ENCODE data around the gene CIAO3. TPM values are rescaled to one million over a fixed set of nuclear protein-coding genes. Genes with fewer than 3 reads are reported as not detected.
A peak's percentile ranks its signal among the peaks of the same experiment; 100 is the strongest.

CIAO3 gene
- 10 to 100 TPM; 15.8 to 31.2 (median 22.2) TPM for polyA plus RNA-seq (ENCODE audit: insufficient read length in 4 of 4)

DNA sequence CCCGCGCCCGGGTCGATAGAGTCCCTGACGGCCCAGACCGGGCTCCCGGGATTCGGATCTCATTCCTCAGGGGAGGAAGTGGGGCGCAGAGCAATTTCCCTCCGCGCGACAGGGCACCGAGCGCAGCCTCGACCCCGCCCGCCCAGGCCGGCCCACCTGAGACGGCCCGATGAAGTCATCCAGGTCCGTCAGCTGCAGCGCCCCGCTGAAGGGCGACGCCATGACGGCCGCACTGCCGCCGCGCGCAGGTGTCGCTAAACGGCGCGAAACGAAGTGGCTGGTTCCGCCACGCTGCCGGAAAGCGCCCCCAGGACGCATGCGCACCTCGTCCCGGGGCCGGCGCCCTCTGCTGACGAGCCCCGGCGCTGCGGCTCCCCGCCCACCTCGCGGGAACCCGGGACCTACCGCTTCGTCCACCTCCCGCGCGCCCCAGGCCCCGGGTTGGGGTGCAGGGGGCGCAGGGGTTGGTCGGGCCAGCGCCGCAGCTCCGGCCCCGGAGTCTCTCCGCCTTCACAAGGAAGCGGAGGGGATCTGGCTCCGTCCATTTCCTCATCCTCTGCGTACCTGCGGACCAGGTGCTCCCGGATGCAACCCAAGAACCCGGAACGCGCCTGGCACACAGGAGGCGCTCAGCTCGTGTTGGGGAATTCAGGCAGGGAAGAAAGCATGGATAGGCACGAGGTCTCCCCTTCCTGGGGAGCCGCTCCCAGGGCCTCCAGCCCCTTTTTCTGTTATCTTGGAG, at the start of gene CIAO3:
CIAO3 (minus strand) TSS at position 234 of the 742 bp plus-strand sequence; CDS start at position 222, 12 bp downstream.
- DNase-seq (ENCODE audit: low read depth in 4 of 4, low spot score in 3 of 4) = peak in 3 of 4 donors; percentile 64 to 75 (median 75)

DNA sequence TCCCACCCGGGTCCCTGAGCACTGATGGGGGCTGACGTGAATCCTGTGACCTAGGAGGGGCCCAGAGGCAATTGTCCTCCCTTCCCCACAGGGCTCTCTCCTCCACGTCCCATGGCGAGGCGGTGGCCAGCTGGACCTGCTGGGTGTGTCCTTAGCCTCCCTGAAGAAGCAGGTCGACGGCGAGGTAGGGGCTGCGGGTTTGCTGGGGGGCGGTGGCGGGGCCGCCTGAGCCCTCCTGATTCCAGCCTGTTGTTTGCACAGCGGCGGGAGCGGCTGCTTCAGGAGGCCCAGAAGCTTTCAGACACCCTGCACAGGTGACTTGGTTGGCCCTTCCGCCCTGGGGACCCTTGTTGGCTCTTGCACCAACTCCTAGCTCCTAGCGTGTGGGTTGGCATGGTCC, 49.3 kb upstream of the CIAO3 start:
- no peak for DNase-seq (ENCODE audit: low read depth in 4 of 4, low spot score in 3 of 4)

DNA sequence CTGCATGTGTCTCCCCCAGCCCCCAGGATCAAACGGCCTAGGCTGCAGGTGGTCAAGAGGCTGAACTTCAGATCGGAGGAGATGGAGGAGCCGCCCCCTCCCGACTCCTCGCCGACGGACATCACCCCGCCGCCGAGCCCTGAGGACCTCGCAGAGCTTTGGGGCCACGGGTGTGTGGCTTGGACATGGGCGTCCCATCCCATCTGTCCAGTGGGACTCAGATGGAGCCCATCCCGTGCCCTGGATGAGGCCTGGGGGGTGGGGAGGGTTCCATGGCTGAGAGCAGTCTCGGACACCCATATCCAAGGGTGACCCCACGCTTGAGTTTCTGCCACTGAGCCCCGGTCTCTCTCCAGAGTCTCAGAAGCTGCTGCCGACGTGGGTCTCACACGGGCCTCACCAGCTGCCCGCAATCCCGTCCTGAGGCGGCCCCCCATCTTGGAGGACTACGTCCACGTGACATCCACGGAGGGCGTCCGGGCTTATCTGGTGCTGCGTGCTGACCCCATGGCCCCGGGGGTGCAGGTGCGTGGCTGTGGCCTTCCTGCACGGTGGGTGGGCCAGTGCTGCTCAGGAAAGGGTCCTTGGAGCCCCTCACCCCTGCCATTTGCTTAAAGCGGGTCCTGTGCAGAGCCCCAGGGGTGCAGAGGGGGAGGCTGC, 48.5 kb upstream of the CIAO3 start:
- DNase-seq (ENCODE audit: low read depth in 4 of 4, low spot score in 3 of 4) = no peak

DNA sequence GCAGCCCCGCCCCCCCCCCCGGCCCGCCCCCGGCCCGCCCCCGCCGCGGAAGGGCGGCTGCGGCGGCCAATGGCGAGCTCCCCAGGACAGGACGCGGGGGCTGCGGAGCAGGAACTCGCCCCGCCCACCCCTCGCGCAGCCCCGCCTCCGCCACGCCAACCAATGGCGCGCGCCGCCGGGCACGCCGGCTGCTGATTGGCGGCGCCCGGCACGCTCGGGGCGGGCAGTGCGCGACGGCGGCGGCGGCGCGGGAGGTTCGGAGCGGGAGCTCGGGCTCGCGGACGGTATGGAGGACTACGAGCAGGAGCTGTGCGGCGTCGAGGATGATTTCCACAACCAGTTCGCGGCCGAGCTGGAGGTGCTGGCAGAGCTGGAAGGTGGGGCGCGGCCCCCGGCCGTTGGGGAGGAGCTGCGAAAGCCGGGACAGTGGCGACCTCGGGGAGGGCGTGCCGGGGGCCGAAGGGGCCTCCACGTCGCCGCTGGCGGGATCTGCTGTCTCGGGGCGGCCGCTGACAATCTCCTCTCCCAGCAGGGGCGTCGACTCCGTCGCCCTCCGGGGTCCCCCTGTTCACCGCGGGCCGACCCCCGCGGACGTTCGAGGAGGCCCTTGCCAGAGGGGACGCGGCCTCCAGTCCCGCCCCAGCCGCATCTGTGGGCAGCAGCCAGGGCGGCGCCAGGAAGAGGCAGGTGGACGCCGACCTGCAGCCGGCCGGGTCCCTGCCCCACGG, 47.8 kb upstream of the CIAO3 start, which contains the start of gene CHTF18:
CHTF18 (plus strand) TSS at position 222 of the 728 bp plus-strand sequence; CDS start at position 287, 65 bp downstream.
- DNase-seq (ENCODE audit: low read depth in 4 of 4, low spot score in 3 of 4) = peak; percentile 65 to 85 (median 82)

DNA sequence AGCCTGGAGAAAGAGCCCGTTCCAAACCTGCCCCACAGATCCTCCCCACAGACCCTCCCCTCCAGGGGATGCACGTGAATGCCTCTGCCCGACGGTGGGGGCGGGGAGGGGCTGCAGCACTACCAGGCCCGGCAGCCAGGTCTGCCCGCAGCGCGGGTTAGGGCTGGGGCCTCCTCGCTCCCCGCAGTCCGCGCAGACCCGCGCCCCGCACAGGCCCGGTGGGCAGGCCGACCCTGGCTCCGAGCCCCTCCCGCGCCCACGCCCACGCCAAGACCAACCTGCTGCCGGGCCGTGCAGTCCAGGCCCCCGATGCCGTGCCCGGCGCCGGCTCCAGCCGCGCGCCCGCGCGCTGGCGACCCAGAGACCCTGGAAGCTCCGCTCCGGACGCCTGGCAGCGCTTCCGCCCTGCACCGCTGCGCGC, 47.2 kb upstream of the CIAO3 start, which contains the start of gene RPUSD1:
RPUSD1 (minus strand) TSS at position 404 of the 421 bp plus-strand sequence. CDS start 644 bp downstream, outside the sequence.
- no peak for DNase-seq (ENCODE audit: low read depth in 4 of 4, low spot score in 3 of 4)

DNA sequence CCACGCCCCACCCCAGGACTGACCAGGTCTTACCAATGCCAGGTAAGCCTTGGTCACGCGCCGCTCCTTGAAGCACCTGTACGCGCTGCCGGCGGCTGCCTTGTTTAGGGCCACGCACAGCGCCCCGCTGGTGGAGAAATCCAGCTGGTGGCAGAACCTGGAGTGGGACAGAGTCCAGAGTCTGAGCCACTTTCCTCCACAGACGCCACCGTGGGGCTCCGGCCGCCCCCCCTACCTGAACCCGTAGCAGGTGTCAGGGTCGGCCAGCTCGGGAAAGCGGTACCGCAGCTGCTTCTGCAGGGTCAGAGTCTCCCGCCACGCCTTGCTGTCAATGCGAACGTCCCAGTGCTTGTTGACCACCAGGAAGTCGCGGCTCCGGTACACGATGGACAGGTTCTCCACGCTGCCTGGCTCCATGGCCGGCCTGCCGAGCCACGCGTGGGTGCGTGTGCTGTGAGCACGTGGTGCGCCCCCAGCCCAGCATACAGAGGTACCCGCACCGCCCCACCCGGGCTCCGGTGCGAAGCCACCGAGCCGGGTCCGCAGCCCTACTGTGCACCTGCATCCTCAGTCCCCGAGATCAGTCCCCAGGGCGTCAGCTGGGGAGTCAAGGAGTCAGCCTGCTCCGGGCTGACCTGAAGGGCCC, 46.6 kb upstream of the CIAO3 start:
- no peak for DNase-seq (ENCODE audit: low read depth in 4 of 4, low spot score in 3 of 4)

DNA sequence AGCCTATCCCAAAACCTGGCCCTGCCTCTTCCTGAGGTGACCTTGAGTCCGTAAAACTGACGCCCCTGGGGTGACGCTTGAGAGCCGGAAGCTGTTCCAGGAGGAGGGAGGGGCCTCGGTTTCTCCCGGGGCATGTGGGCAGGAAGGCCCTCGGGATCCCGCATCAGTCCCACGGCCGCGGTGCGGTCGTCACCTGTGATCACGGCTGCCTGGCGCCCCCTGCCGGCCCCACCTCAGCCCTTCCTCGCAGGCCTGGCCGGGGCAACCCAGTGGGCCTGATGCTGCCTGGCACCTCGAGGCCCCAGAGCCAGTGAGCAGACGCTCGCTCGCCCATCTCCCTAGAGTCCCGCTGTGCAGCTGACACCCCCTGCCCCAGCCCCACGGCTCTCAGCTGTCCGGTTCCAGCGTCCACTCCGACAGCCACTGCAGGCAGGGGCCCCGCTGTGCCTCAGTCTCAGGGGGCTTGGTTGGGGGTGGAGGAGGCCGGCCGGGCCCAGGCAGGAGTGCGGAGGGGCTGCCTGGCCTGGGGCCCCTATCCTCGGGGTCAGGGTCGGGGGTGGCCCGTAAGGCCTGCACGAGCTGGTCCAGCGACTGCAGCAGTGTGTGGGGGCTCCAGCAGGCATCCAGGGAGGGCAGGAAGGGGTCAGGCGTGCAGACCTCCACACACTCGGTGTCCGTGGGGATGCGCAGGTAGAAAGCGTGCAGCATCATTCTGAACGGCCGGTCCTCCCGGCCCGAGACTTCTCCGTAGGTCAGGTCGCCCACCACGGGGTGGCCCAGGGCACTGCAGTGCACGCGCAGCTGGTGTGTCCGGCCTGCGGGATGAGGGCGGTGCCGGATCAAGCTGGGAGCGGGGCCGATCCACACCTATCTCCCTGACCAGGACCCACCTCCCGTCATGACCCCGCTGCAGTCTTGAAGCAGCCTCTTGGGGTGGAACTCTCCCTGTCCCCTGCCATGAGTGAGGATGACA, 45.1 kb upstream of the CIAO3 start:
- DNase-seq (ENCODE audit: low read depth in 4 of 4, low spot score in 3 of 4) = no peak

DNA sequence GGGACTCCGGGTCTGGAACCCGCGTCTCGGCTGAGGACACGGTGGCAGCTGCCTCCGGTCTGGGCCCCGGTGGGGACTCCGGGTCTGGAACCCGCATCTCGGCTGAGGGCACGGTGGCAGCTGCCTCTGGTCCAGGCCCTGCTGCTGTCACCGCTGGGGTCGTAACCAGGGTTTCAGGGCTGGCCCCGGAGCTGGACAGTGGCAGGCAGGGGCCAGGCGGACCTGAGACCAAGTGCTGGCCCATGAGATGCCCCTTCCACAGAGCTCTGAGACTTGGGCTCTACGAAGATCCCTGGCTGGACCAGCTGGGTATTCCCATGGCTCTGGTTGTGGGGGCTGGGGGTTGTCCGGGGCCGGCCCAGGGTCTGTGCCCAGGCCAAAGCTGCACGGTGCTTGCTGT, 43.6 kb upstream of the CIAO3 start:
- no peak for DNase-seq (ENCODE audit: low read depth in 4 of 4, low spot score in 3 of 4)

DNA sequence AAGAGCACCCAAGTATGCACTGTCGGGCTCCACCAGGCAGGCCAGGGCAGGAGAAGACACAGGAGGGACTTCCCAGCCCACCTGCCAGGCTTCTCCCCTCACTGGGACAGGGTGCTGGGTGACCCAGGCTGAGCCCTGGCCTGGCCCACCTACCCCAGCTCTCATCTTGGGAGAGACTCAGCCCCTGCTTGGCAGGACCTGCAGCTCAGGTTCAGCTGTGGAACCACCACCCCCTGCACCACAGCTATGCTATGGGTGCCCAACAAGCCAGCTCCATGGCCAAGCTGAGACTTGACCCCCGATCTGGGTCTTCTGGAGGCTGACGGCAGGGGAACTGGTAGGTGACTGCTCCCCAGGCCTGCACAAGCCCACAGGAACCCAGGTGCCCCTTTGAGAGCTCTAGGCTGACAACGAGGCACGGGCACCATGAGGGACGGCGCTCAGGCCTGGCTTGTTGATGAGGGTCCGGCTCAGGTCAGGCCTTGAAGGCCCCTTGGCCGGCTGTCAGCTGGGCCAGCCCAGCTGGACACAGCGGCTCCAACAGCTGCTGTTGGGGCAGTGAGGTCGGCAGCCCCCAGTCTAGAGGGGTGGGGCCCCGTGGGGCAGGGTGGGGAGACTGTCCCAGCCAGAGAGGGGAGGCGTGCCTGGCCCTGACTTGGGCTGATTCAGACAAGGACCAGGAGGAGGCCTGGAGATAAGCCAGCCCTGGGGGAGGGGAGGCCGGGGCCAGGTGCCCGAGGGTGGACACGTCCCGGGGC, 42.8 kb upstream of the CIAO3 start:
- DNase-seq (ENCODE audit: low read depth in 4 of 4, low spot score in 3 of 4) = no peak

DNA sequence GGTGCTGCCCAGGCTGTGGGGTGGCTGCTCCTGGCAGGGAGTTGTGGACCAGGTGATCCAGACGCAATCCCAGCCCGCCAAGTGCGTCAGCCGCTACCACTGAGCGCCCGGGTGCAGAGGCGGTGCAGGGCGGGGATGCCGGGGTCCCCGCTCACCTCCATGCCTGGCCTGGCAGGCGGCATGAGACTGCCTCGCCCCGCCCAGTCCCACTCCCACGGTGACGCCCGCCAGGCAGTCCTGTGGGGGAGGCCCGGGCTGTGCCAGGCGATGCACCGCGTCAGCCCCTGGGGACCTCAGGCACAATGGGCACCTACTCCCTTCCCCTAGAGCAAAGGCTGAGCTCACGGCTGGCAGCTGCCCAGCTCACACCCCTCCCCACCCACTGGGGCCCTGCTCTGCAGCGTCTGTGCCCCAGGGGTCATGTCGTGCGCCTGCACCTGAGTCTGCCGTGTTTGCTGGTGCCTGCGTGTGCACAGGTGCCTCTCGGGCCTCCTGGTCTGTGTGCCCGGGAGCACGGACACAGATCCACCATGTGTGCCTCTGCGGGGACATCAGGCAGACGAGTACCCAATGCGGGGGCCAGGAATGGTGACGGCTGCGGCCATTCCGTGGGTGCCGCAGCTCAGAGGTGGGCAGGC, 42.1 kb upstream of the CIAO3 start:
- DNase-seq (ENCODE audit: low read depth in 4 of 4, low spot score in 3 of 4) = no peak

DNA sequence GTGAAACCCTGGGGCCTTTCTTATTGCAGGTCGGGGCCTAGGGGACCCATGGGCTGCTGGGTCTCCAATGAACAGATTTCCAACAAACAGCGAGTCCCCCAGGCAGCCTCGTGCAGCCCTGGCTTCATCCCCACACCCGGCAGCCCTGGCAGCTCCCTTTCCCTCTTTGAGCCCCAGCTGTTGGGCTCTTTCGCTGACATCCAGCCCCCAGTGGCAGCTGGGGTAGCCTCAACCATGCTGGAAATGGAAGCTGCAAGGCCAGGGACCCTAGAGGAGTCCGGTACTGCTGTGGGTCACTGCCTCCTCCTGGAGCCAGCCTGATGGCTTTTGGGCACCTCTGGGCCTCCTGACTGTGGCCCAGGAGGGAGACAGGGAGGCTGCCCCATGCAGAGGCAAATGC, 41.5 kb upstream of the CIAO3 start:
- DNase-seq (ENCODE audit: low read depth in 4 of 4, low spot score in 3 of 4) = no peak

DNA sequence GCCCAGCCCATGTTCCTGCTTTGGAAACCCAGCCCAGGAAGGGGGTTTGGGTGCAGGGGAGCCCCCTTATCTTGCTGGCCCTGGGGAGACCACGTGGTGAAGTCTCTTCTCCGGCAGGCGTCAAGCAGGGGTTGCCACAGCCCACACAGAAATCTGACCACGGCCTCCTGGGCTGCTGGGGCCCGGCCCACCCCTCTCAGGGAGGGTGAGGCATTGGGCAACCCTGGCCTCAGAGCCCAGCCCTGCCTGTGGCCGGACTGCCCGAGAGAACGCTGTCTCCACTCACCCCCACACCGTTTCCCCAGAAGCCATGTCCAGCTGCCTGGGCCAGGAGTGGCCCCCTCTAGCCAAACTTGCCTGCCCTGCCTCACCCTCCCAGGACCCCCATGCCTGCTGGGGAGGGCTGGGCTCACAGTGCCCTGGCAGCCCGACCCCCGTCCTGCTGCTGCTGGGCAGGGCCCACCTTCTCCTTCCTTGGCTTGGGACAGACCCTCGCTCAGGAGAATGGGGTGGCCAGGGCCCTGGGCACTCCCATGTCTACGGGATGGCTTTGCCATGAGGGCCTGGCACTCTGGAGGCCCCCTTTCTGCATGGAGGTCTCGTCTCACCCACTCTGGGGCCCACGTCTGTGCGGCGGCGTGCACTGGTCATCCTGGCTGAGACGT, 40.7 kb upstream of the CIAO3 start:
- DNase-seq (ENCODE audit: low read depth in 4 of 4, low spot score in 3 of 4) = no peak

DNA sequence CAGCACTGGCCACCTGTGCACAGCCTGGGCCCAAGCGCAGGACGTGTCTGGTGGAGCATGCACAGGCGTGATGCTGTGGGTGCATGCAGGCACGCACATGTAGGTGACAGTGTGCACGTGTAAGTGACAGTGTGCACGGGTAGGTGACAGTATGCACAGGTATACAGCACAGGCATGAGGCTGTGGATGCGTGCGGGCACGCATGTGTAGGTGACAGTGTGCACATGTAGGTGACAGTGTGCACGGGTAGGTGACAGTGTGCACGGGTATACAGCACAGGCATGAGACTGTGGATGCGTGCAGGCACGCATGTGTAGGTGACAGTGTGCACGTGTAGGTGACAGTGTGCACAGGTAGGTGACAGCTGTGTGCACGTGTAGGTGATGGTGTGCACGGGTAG, 39.5 kb upstream of the CIAO3 start:
- no peak for DNase-seq (ENCODE audit: low read depth in 4 of 4, low spot score in 3 of 4)

DNA sequence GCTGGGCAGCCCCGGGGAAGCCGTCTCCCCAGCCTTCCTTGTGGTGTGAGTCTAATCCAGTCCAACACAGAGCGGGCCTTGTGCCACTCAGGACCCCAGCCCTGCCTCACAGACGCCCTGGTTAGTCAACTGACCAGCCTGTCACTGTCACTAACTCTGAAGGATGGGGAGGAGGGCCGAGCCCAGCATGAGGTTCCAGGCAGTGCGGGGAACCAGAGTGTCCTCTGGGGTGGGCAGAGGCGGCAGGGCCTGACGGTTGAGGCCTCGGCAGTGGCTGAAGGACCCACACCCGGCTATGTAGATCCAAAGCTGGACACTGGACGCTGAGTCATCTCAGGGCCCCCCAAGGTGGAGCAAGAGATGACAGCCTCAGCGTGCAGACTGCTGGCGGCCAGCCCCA, 38.8 kb upstream of the CIAO3 start:
- DNase-seq (ENCODE audit: low read depth in 4 of 4, low spot score in 3 of 4) = no peak

DNA sequence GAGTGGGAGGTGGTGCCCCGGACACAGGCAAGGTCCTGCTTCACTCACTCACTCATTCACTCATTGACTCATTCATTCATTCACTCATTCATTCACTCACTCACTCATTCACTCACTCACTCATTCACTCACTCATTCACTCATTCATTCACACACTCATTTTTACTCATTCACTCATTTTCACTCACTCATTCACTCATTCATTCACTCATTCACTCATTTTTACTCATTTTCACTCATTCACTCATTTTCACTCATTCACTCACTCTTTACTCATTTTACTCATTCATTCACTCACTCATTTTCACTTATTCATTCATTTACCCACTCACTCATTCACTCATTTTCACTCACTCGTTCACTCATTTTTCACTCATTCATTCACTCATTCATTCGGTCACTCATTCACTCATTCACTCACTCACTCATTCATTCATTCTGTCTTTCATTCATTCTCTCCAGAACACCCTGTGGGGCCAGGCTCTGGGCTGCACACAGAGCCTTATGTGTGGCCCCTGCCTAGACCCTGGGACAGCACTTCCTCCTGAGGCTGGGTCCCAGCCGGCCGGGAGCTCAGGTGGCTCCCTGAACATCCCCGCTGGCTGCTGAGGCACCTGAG, 38.2 kb upstream of the CIAO3 start:
- DNase-seq (ENCODE audit: low read depth in 4 of 4, low spot score in 3 of 4) = no peak

DNA sequence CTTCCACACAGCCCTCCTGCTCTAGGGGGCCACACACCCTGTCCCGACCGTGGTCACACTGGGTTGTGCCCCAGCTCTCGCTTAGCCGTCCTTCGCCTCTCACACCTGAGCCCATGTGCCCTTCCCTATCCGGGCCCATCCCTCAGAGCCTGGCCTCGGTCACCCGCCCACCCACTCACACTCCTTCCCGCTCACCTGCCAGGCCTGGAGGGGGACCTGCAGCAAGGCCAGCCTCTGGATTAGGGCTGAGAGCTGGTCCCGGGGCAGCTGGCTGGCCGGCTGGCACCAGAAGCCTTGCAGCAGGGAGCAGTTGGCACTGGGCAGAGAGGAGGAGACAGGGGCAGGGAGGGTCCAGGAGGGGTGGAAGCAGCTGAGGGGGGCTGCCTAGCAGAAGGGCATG, 37.6 kb upstream of the CIAO3 start:
- DNase-seq (ENCODE audit: low read depth in 4 of 4, low spot score in 3 of 4) = no peak

DNA sequence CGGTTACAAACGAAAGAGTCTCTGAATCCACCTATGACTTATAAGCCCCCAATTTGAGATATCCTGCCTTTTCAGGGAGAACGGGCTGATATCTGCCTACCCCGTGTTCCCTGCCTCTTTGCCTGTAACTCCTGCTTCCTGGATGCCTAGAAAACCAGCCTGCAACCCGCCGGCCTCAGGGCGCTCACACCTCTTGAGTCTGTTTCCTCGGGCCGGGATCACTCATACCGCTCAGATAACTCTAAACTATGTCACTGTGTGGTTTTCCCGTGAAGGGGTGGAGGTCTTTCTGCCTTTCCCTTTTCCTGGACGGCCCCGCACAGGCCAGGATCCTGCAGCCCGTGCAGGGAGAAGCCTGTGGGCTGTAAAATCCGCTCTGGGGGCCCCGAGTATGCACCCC, 37.0 kb upstream of the CIAO3 start:
- DNase-seq (ENCODE audit: low read depth in 4 of 4, low spot score in 3 of 4) = no peak
